Activated CD4-positive, CD25-positive, alpha-beta regulatory T cell treated with anti-CD3 and anti-CD28 coated beads, Interleukin-2, amount 50 U/mL, for 72 hours (primary cell): ENCODE data around the gene CRACR2A.

Source experiments
- DNase-seq: peaks from one replicate; pipeline ENCODE4 v3.0.0; 2021

CRACR2A gene, protein sequence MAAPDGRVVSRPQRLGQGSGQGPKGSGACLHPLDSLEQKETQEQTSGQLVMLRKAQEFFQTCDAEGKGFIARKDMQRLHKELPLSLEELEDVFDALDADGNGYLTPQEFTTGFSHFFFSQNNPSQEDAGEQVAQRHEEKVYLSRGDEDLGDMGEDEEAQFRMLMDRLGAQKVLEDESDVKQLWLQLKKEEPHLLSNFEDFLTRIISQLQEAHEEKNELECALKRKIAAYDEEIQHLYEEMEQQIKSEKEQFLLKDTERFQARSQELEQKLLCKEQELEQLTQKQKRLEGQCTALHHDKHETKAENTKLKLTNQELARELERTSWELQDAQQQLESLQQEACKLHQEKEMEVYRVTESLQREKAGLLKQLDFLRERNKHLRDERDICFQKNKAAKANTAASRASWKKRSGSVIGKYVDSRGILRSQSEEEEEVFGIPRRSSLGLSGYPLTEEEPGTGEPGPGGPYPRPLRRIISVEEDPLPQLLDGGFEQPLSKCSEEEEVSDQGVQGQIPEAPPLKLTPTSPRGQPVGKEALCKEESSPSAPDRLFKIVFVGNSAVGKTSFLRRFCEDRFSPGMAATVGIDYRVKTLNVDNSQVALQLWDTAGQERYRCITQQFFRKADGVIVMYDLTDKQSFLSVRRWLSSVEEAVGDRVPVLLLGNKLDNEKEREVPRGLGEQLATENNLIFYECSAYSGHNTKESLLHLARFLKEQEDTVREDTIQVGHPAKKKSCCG

DNA sequence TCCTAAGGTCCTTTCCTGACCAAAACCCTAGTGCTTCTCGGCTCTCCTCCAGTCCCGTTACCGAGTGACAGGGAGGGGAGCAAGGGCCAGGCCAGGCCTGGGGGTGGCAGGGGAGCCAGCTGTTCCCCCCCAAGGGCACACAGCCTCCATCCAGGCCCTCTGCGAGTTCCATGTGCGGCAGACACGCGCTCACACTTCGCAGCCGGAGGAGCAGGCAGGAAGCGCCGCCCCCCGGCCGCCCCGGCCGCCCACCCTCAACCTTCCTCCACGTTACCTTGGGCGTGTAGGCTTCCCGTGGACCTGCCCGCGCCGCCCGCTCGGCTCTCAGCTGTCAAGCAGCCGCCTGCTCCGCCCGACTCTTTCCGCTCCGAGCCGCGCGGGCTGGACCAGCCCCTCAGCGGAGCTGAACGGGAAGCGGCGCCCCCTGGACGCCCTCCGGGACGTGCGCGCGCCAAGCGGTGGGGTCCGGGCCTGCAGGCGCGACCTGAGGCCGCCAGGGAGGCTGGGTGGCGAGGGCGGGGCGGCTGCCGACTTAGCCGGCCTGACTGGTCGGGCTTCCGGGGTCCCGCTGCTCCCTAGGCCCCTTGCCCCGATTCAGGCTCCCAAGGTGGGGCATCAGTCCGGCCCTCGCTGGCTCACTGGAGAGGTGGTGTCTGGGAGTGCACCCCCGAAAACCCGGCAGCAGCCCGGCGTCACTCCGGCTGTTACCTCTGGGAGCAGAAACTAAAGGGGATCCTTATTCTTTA lies at the start of gene CRACR2A:
CRACR2A (minus strand) TSS at position 369 of the 746 bp plus-strand sequence. CDS start 56,110 bp downstream, outside the sequence.
- DNase-seq, result peak; percentile 80

DNA sequence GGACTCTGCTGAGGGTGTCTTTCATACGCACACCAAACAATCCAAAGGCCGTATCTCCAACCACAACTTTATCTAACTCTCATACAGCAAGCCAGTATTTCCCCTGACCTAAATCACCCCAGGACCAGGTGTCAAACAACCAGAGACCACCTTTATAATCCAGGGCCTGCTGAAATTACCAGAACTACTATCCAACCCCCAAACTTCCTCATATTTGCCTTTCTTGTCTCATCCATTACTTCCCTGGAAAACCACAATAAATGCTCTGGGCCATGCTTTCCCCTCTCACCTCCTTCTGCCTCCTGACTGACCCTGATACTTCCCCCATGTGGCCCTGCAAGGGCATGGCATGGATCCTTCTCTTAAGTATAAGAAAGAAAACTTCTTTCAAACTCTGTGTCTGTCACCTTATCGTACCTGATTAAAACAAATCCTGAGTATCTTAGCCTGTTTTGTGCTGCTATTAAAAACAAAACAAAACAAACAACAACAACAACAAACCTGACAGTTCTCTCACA lies 44.7 kb upstream of the CRACR2A start:
- no peak for DNase-seq

DNA sequence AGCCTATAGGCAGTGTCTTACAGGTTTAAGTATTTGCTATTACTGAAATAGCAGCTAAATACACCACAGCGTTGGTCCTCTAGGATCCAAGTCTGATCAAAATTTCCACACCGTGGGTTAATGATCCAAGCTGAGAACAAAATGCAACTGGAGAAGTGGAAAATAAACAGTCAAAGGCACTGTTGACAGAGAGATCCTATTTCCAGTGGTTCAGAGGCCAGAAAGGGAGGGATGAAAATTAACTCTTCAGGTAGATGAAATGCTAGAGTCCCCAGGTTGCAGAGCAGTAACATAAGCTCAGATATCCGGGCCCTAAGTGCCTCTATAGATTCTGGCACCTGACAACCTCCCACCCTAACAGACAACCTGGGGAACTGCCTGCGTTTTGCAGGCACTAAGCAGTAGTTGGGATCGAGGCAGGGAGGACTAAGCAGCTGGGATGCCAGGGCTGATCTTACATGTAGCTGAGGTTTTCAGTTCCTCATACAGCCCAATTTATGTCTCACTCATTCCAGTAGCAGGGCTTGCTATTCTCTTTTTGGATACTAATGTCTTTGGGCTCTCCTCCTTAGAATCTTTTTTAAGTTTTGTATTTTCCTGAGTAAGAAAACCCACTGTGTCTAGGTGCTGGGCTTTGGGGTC lies 42.7 kb upstream of the CRACR2A start:
- no peak for DNase-seq

DNA sequence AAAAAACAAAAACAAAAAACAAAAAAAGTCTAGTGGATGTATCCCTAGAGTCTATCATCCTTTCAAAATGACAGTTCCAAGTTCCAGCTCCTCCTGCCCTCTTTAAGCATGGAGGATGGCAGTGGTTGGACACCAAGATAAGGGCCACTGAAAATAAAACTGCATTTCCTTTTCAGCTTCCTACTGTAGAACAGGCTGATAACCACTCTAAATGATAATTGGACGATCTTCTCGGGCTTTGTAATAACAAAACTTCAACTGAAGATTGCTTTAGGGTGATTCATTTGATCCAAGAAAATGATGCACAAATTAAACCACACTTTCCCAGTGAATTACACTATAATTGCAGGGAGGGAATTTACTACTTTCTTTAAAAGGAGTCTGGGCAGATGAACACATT lies 42.2 kb upstream of the CRACR2A start:
- DNase-seq, result no peak

DNA sequence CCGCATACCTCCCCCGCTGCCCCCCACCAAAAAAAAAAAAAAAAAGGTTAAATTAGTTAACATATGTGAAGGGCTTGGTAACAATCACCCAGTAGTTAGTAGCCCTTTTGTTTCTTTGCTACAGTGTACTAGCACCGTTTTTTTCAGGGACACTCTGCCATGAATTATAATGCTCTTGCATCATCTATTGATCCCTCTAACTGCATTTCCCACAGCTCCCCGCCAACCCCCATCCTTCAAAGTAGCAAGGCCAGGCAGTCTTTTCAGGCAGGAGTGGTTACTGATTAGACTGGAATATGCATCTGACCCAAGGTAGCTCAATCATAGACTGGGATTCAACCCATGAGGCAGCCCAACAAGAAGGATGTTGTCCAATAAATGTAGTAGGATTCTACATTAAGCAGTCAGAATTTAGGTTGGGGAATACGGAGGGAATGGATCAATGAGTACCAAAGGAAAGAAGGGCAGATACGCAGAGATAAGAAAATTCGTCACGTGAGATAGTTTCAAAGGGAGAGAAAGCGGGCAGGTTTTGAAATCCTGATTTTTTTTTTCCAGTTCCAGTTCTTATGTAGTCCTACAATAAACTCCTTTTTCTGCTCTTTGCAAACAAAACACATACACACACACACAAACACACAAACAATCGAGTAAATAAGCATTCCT lies 39.8 kb upstream of the CRACR2A start:
- no peak for DNase-seq

DNA sequence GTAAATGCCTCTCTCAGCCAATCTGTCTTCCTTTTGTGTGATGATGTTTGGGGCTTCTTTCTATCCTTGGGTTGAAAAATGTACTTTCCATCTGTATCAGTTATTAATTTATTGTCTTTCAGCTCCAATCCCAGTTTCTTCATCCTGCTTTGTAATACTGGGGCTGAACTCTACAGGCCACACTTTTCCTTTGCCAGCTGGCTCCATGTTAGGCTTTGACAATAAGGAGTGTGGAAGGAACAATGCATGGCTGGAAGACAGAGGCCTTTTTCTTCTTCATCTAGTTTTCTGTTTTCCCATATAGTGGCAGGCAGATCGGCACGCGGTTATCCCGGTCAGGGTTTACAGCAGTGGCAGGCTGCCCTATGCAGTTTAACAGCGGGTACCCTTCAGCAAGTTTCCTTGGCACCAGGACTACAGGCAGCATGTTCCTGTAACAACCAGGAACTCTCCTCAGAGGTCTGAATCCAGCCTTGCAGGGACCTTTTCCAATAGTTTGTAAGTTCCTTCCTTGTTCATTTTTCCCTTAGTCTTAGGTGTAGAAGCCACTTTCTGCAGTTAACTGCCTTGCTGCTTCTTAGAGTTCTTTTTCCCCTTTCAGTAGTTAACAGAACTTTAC lies 38.5 kb upstream of the CRACR2A start:
- DNase-seq, result no peak

DNA sequence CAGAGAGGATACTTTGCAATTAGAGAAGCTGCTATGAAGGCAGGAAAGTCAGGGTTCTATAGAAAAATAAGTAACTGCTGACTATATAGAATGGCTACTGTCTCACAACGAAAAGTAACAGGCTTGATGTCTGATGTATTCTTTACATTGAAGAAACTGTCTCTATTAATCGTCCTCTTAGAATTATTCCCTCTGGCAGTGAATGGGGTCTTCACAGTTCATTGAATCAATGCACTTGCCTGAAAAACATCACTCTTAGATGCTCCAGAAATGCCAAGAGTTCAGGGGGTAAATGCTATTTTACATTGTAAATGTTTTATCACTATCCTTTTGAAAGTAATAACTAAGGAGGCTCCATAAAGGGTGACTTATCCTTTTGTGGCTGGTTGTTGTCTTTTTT lies 37.7 kb upstream of the CRACR2A start:
- DNase-seq, result no peak

DNA sequence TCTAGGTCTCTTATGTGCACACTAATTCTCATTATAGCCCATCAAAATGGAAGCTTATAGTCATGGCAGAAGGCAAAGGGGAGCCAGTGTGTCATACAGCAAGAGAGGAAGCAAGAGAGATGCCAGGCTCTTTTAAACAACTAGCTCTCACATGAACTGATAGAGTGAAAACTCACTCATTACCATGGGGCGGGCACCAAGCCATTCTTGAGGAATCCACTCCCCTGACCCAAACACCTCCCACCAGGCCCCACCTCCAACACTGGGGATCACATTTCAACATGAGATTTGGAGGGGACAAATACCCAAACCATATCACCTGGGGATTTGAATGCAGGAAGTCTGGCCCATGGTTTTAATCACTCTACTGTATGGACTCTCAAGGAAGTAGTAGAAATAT lies 36.9 kb upstream of the CRACR2A start:
- DNase-seq, result no peak

DNA sequence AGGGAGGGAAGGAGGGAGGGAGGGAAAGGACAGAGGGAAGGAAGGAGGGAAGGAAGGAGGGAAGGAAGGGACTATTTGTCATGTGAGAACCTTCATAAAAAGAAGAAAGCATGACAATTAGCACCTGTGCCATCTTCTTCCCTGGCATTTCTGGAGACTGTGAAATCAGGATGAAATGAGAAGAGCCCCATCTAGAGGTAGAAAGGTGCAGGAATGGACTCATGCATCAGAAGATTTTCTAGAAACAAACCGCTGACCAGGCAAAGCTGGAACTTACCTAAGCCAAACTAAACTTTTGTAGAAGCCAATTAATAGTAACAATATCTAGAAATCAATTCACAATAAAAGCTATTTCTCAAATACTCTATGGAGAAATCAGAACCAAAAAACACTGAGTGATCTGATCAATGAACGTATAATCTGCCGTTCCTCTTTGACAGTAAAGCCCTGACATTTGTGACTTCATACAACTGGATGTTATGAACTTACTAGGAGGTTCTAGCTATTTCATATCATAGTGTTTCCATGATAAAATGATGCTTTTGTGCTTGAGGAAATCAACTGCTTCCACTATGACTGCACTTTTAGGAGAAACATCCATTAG lies 24.4 kb upstream of the CRACR2A start:
- DNase-seq, result no peak

DNA sequence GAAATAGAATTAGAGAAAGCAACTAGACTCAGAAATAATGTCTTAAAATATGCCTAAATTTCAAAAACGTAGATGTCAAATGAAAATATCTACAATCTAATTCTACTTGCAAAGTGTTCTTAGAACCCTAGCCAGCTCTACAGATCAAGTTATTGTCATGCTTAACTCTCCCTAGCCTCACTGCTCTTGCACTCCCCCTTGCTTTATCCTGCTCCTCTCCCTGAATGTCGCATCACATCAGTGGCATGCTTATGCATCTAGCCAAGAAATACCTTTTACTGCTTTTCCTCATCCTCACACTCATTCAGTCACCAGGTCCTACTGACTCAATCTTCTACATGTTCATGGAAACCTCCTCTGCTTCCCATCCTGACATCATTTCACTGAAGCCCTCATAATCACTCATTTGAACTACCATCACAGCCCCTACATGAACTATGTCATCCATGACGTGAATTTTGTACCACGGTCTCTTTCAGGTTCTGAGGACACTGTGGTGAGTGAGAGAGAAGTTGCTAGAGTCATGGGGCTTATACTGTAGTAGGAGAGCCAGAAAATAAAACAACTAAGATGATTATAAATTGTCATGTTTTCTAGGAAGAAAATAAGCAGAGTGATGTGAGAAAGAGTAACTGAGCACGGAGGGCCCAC lies 22.6 kb upstream of the CRACR2A start:
- no peak for DNase-seq

DNA sequence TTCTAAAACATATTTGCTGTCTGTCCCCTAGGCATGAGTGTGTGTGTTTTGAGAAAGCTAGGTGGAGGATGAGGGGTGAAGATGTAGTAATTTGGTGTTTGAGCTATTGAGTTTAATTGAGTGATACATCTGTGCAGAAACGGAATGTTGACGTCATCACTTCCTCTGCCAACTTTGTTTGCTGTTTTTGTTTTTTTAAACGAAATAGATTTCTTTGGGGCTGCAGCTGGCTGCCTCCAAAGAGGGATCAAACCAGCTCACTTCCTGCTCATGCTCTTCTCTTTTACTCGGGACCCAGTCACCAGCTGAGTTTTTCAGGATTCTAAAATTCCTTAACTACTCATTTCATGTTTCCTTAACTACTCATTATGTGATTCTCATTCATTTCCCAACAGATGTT lies 19.5 kb upstream of the CRACR2A start:
- no peak for DNase-seq

DNA sequence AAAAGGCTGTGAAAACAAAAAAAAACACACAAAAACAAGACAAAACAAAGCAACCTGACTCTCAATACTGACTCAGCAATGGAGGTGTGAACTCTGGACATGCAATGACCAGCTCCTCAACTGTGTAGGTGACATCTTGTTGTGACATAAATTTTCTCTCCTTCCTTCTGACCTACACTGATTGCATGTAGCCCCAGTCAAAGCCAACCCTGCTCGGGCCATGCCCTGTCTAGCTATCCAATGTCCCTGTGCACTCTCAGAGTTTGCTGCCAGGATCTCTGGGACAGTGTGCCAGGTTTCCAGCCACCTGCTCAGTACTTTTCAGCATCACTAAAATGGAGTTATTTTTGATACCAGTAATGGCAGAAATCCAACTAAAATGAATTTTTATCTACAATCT lies 18.9 kb upstream of the CRACR2A start:
- no peak for DNase-seq

DNA sequence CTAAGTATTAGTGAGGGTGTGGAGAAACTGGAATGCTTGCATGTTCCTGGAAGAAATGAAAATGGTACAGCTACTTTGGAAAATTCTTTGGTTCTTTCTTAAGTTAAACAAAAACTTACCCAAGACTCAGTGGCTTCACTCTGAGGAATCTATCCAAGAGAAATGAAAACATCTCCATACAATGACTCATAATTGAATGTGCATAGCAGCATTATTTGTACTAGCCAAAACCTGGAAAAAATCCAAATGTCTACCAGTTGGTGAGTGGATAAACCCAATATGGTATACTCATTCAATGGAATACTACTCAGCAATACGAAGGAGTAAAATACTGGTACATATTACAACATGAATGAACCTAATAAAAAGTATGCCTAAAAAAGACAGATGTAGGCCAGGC lies 18.0 kb upstream of the CRACR2A start:
- no peak for DNase-seq

DNA sequence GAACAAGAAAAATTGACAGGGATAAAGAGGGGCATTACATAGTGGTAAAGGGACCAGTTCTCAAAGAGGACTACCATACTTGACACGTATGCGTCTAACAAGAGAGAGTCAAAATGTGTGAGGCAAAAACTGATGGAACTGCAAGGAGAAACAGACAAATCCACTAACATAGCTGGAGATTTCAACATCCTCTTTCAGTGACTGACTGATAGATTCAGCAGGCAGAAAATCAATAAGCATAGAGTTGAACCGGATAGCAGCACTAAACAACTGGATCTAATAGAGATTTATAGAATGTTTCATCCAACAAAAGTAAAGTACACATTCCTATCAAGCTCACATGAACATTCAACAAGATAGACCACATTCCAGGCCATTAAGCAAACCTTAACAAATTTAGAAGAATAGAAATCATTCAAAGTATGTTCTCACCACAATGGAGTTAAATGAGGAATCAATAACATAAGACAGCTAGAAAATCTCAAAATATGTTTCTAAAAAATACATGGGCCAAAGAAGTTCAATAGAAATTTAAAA lies 16.1 kb upstream of the CRACR2A start:
- no peak for DNase-seq

DNA sequence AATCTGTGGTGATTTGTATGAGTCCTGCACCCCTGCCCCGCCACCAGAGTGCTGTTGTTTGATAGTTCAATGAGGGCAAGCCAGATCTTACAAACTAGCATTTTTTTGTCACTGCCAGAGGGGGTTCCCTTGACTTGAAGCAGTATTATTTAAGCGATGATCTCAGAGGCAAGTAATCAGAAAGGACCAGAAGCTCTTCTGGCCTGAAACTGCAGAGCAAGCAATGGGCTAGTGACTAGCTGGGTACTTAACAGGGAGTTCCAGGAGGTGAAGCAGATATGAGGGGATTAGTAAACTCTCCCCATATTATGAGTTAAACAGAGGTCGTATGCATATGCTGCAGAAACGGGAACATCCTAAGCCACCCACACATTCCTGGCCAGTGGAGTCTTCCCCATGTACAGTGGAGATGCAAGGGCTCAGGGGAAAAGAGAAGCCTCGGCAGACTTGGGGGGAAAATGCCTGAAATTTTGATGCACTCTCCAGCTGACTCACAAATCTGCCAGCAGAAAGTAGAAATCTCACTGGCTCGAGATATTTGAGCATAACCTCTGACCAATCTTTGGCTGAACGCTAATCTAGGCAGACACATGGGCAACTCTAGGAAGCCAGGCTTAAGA lies 8.3 kb upstream of the CRACR2A start:
- no peak for DNase-seq

DNA sequence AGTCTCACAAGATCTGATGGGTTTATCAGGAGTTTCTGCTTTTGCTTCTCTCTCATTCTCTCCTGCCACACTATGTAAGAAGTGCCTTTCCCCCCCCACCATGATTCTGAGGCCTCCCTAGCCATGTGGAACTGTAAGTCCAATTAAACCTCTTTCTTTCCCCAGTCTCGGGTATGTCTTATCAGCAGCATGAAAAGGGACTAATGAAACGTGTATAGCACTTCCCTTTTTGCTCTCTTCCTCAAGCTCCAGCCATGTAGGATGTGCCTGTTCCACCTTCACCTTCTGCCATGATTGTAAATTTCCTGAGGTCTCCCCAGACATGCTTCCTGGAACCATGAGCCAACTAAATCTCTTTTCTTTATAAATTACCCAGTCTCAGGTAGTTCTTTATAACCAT lies 7.0 kb upstream of the CRACR2A start:
- no peak for DNase-seq

DNA sequence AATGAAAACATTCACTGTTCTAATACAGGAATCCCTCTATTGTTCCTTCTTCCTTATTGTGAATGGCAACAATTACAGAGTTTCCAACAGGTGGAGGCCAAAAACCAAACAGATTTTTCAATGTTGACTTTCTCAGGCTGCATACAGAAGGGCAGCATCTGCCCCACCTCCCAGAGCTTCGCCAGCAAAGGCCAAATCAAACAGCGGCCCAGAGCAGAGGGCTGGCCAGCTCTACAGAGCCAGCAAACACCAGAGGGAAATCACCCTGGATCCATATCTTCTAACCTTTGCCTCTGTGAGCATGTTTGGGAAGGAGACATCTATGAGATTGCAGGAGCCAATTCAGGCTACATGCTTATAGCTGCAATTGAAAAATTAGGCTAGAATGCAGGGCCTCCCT lies 4.4 kb upstream of the CRACR2A start:
- DNase-seq, result no peak

DNA sequence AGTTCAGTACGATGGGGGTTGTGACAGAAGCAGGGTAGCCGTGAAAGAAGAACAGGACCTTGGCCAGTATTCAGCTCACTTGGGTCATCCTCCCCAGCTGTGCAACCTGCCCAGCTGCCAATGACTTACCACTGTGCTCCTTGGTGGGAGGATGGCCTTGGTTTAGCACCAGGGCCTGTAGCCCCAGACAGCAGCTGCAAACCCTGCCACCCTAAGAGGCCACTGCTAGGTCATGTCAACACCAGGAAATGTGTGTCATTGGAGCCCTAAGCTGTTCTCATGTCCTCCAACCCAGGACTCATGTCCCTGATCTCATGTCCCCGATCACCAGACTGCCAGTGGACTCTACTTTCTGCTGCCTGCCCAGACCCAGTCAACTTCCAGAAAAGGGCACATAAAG lies 3.0 kb upstream of the CRACR2A start:
- DNase-seq, result no peak

DNA sequence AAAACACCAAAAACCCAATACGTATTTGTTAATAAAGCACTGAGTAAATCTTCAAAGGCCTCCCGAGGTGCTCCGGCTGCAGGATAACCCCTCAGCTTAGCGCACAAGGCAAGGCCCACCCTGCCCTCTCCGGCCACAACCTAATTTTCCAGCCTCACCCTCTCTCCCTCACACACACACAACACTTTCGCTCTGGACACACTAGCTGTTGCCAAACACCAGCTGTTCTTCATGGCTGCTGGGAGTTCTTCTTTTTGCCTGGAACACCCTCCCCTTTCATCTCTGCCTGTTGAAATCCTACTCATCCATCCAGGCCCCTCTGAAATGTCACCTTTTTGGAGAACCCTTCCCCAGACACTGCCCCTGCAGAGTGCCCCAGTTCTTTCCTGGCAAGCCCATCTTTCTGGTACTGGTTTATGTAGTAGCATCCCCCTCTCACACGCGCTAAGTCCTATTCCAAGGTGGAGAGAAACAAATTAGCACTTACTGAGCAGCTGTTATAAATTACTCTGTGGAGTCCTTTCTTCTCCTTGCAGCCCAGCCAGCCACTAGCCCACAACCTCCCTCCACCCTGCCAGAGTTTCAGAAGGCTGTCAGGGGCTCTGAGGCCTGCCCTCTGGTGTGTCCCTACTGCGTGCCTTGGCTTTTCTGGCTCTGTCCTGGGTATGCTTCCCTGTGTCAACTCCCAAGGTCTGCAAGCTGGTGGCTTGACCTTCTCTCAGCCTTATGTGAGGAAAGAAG lies 805 bp upstream of the CRACR2A start:
- DNase-seq, result no peak
